ENCODE measurements around the gene GLOD5.

The GLOD5 gene

GRCh38 chrX:48753708-48754228, 7.8 kb upstream of the GLOD5 start:
- Histone ChIP-seq H3K36me3 (ENCODE audit: control insufficient read depth, insufficient read depth, low read length) (no peaks in the 10 kb centered on the region), H3K4me1 (ENCODE audit: control insufficient read depth, insufficient read depth, low read length, poor library complexity, severe bottlenecking) (no peaks in the 10 kb centered on the region), H3K27ac (ENCODE audit: low read depth, low read length, severe bottlenecking) (no peak overlapping the region), H3K4me3 (ENCODE audit: extremely low read depth, insufficient read depth, low read length, poor library complexity, severe bottlenecking) (no peak overlapping the region), H3K9me3 (ENCODE audit: control insufficient read depth, low read length) (no peaks in the 10 kb centered on the region)
- WGBS, 2 experiments (ENCODE audit: insufficient coverage in 2 of 2) = 80 to 82% methylated on average over 4 to 7 of the region's 8 CpGs

- Histone ChIP-seq H3K4me1 (ENCODE audit: control insufficient read depth, insufficient read depth, low read length, poor library complexity, severe bottlenecking) (no peaks in the 10 kb centered on the region), H3K9me3 (ENCODE audit: control insufficient read depth, low read length) (no peaks in the 10 kb centered on the region), H3K4me3 (ENCODE audit: extremely low read depth, insufficient read depth, low read length, poor library complexity, severe bottlenecking) (no peak overlapping the region), H3K27ac (ENCODE audit: low read depth, low read length, severe bottlenecking) (no peak overlapping the region), H3K36me3 (ENCODE audit: control insufficient read depth, insufficient read depth, low read length) (no peaks in the 10 kb centered on the region)
- 73 to 92% methylated on average over 2 to 3 of the region's 8 CpGs for WGBS, 2 experiments (ENCODE audit: insufficient coverage in 2 of 2)
Measured at GRCh38 chrX:48754238-48754637, 7.3 kb upstream of the GLOD5 start.

GRCh38 chrX:48769230-48769629, 7.7 kb downstream of the GLOD5 start:
- no peaks in the 10 kb centered on the region for H3K9me3 ChIP-seq (ENCODE audit: control insufficient read depth, low read length)
- no peak overlapping the region for H3K27ac ChIP-seq (ENCODE audit: low read depth, low read length, severe bottlenecking)
- no peaks in the 10 kb centered on the region for H3K4me1 ChIP-seq (ENCODE audit: control insufficient read depth, insufficient read depth, low read length, poor library complexity, severe bottlenecking)
- H3K36me3 ChIP-seq (ENCODE audit: control insufficient read depth, insufficient read depth, low read length) = no peaks in the 10 kb centered on the region
- WGBS, 2 experiments (ENCODE audit: insufficient coverage in 2 of 2) = 90 to 100% methylated on average over 1 of the region's 6 CpGs
- no peak overlapping the region for H3K4me3 ChIP-seq (ENCODE audit: extremely low read depth, insufficient read depth, low read length, poor library complexity, severe bottlenecking)

GRCh38 chrX:48770296-48770695, 8.7 kb downstream of the GLOD5 start:
- Histone ChIP-seq H3K4me3 (ENCODE audit: extremely low read depth, insufficient read depth, low read length, poor library complexity, severe bottlenecking) (no peak overlapping the region), H3K36me3 (ENCODE audit: control insufficient read depth, insufficient read depth, low read length) (no peaks in the 10 kb centered on the region), H3K4me1 (ENCODE audit: control insufficient read depth, insufficient read depth, low read length, poor library complexity, severe bottlenecking) (no peaks in the 10 kb centered on the region), H3K9me3 (ENCODE audit: control insufficient read depth, low read length) (no peaks in the 10 kb centered on the region), H3K27ac (ENCODE audit: low read depth, low read length, severe bottlenecking) (no peak overlapping the region)
- WGBS, 2 experiments (ENCODE audit: insufficient coverage in 2 of 2) = 90 to 100% methylated on average over 1 to 2 of the region's 6 CpGs

- Histone ChIP-seq H3K36me3 (ENCODE audit: control insufficient read depth, insufficient read depth, low read length) (no peaks in the 10 kb centered on the region), H3K9me3 (ENCODE audit: control insufficient read depth, low read length) (no peaks in the 10 kb centered on the region), H3K27ac (ENCODE audit: low read depth, low read length, severe bottlenecking) (no peak overlapping the region), H3K4me1 (ENCODE audit: control insufficient read depth, insufficient read depth, low read length, poor library complexity, severe bottlenecking) (no peaks in the 10 kb centered on the region), H3K4me3 (ENCODE audit: extremely low read depth, insufficient read depth, low read length, poor library complexity, severe bottlenecking) (no peak overlapping the region)
- WGBS, 2 experiments (ENCODE audit: insufficient coverage in 2 of 2) = 90 to 100% methylated on average over 1 of the region's 6 CpGs
Measured at GRCh38 chrX:48772602-48773001, 11.1 kb downstream of the GLOD5 start.

GRCh38 chrX:48776818-48777439, 15.4 kb downstream of the GLOD5 start:
- Histone ChIP-seq H3K4me1 (ENCODE audit: control insufficient read depth, insufficient read depth, low read length, poor library complexity, severe bottlenecking) (no peaks in the 10 kb centered on the region), H3K4me3 (ENCODE audit: extremely low read depth, insufficient read depth, low read length, poor library complexity, severe bottlenecking) (no peak overlapping the region), H3K9me3 (ENCODE audit: control insufficient read depth, low read length) (no peaks in the 10 kb centered on the region), H3K36me3 (ENCODE audit: control insufficient read depth, insufficient read depth, low read length) (no peaks in the 10 kb centered on the region), H3K27ac (ENCODE audit: low read depth, low read length, severe bottlenecking) (no peak overlapping the region)
- 87 to 90% methylated on average over 2 to 4 of the region's 13 CpGs for WGBS, 2 experiments (ENCODE audit: insufficient coverage in 2 of 2)

- WGBS, 2 experiments (ENCODE audit: insufficient coverage in 2 of 2) = 69 to 89% methylated on average over 3 to 4 of the region's 7 CpGs
- H3K27ac ChIP-seq (ENCODE audit: low read depth, low read length, severe bottlenecking) = no peak overlapping the region
- H3K9me3 ChIP-seq (ENCODE audit: control insufficient read depth, low read length) = no peaks in the 10 kb centered on the region
- no peaks in the 10 kb centered on the region for H3K36me3 ChIP-seq (ENCODE audit: control insufficient read depth, insufficient read depth, low read length)
- H3K4me3 ChIP-seq (ENCODE audit: extremely low read depth, insufficient read depth, low read length, poor library complexity, severe bottlenecking) = no peak overlapping the region
- H3K4me1 ChIP-seq (ENCODE audit: control insufficient read depth, insufficient read depth, low read length, poor library complexity, severe bottlenecking) = no peaks in the 10 kb centered on the region
Measured at GRCh38 chrX:48779399-48779798, 17.9 kb downstream of the GLOD5 start.

- H3K4me1 ChIP-seq (ENCODE audit: control insufficient read depth, insufficient read depth, low read length, poor library complexity, severe bottlenecking) = no peaks in the 10 kb centered on the region
- 100% methylated on average over 1 to 4 of the region's 6 CpGs for WGBS, 2 experiments (ENCODE audit: insufficient coverage in 2 of 2)
- no peak overlapping the region for H3K4me3 ChIP-seq (ENCODE audit: extremely low read depth, insufficient read depth, low read length, poor library complexity, severe bottlenecking)
Measured at GRCh38 chrX:48781705-48782104, 20.2 kb downstream of the GLOD5 start.

GRCh38 chrX:48782216-48782615, 20.7 kb downstream of the GLOD5 start:
- WGBS, 2 experiments (ENCODE audit: insufficient coverage in 2 of 2) = no CpG with 5 or more reads among the region's 2 CpGs
- Histone ChIP-seq H3K4me3 (ENCODE audit: extremely low read depth, insufficient read depth, low read length, poor library complexity, severe bottlenecking) (no peak overlapping the region), H3K27ac (ENCODE audit: low read depth, low read length, severe bottlenecking) (no peak overlapping the region), H3K36me3 (ENCODE audit: control insufficient read depth, insufficient read depth, low read length) (no peaks in the 10 kb centered on the region), H3K4me1 (ENCODE audit: control insufficient read depth, insufficient read depth, low read length, poor library complexity, severe bottlenecking) (no peaks in the 10 kb centered on the region), H3K9me3 (ENCODE audit: control insufficient read depth, low read length) (no peaks in the 10 kb centered on the region)

More at GRCh38 chrX:48781705-48782104, 20.2 kb downstream of the GLOD5 start:
- no peak overlapping the region for H3K27ac ChIP-seq (ENCODE audit: low read depth, low read length, severe bottlenecking)
- H3K9me3 ChIP-seq (ENCODE audit: control insufficient read depth, low read length) = no peaks in the 10 kb centered on the region
- H3K36me3 ChIP-seq (ENCODE audit: control insufficient read depth, insufficient read depth, low read length) = no peaks in the 10 kb centered on the region

GRCh38 chrX:48782795-48783194, 21.2 kb downstream of the GLOD5 start:
- H3K4me3 ChIP-seq (ENCODE audit: extremely low read depth, insufficient read depth, low read length, poor library complexity, severe bottlenecking) = no peak overlapping the region
- no peak overlapping the region for H3K27ac ChIP-seq (ENCODE audit: low read depth, low read length, severe bottlenecking)
- no peaks in the 10 kb centered on the region for H3K9me3 ChIP-seq (ENCODE audit: control insufficient read depth, low read length)
- no peaks in the 10 kb centered on the region for H3K36me3 ChIP-seq (ENCODE audit: control insufficient read depth, insufficient read depth, low read length)
- no peaks in the 10 kb centered on the region for H3K4me1 ChIP-seq (ENCODE audit: control insufficient read depth, insufficient read depth, low read length, poor library complexity, severe bottlenecking)
- 100% methylated on average over 1 of the region's 13 CpGs; no CpG with 5 or more reads in 1 of the 2 experiments for WGBS, 2 experiments (ENCODE audit: insufficient coverage in 2 of 2)

GRCh38 chrX:48784726-48785125, 23.2 kb downstream of the GLOD5 start:
- H3K27ac ChIP-seq (ENCODE audit: low read depth, low read length, severe bottlenecking) = no peak overlapping the region
- no peaks in the 10 kb centered on the region for H3K36me3 ChIP-seq (ENCODE audit: control insufficient read depth, insufficient read depth, low read length)
- H3K9me3 ChIP-seq (ENCODE audit: control insufficient read depth, low read length) = no peaks in the 10 kb centered on the region
- WGBS, 2 experiments (ENCODE audit: insufficient coverage in 2 of 2) = 40% methylated on average over 2 of the region's 3 CpGs; no CpG with 5 or more reads in 1 of the 2 experiments
- no peak overlapping the region for H3K4me3 ChIP-seq (ENCODE audit: extremely low read depth, insufficient read depth, low read length, poor library complexity, severe bottlenecking)
- no peaks in the 10 kb centered on the region for H3K4me1 ChIP-seq (ENCODE audit: control insufficient read depth, insufficient read depth, low read length, poor library complexity, severe bottlenecking)

All from mesodermal cell (in vitro differentiated cells).